ENCODE measurements around the gene ESYT1.
A peak's percentile ranks its signal among the peaks of the same experiment; 100 is the strongest.

Gene ESYT1

GRCh38 chr12:56129206-56129941, 1.3 kb downstream of the ESYT1 start:
- DNase-seq, result peak; percentile 63

GRCh38 chr12:56129942-56130495, 2.0 kb downstream of the ESYT1 start:
- no peak for DNase-seq

GRCh38 chr12:56130876-56131275, 2.8 kb downstream of the ESYT1 start:
- DNase-seq, result no peak

- no peak for DNase-seq
Observed at GRCh38 chr12:56134897-56135296, 6.8 kb downstream of the ESYT1 start.

- DNase-seq, result no peak
Observed at GRCh38 chr12:56137853-56138571, 9.9 kb downstream of the ESYT1 start.

- DNase-seq, result no peak
Observed at GRCh38 chr12:56141946-56142784, 14.1 kb downstream of the ESYT1 start.

GRCh38 chr12:56143217-56143616, 15.2 kb downstream of the ESYT1 start:
- DNase-seq, result no peak

- no peak for DNase-seq
Observed at GRCh38 chr12:56143870-56144269, 15.8 kb downstream of the ESYT1 start.

- no peak for DNase-seq
Observed at GRCh38 chr12:56145217-56145616, 17.1 kb downstream of the ESYT1 start.

- no peak for DNase-seq
Observed at GRCh38 chr12:56146492-56147460, 18.7 kb downstream of the ESYT1 start.

- DNase-seq, result no peak
Observed at GRCh38 chr12:56150563-56150962, 22.5 kb downstream of the ESYT1 start.

GRCh38 chr12:56151672-56152131, 23.6 kb downstream of the ESYT1 start:
- peak; percentile 62 for DNase-seq

- DNase-seq, result peak; percentile 91
Observed at GRCh38 chr12:56152132-56152755, 24.2 kb downstream of the ESYT1 start, which contains the start of gene MYL6B. Gene MYL6B (plus strand): TSS chr12:56152587. CDS start chr12:56153919, 1,332 bp downstream.

GRCh38 chr12:56152756-56153677, 24.9 kb downstream of the ESYT1 start:
- DNase-seq, result no peak

GRCh38 chr12:56153678-56154065, 25.6 kb downstream of the ESYT1 start:
- no peak for DNase-seq

- DNase-seq, result no peak
Observed at GRCh38 chr12:56154246-56154771, 26.2 kb downstream of the ESYT1 start.

- no peak for DNase-seq
Observed at GRCh38 chr12:56154818-56155217, 26.8 kb downstream of the ESYT1 start.

- DNase-seq, result no peak
Observed at GRCh38 chr12:56155256-56155845, 27.3 kb downstream of the ESYT1 start.

Data from effector CD4-positive, alpha-beta T cell (primary cell).